Gastroesophageal sphincter (tissue), 3 donors: Measurements from ENCODE around the gene APOL1.

Experiments
- CTCF ChIP-seq, 4 experiments: fragments of 200-600 bp in 2 of 4; fragments of 450-650 bp in 2 of 4; sonication (generic) in 1 of 4; IDR thresholded peaks; one replicate each; pipeline ENCODE4 v1.5.1; 2017 to 2019; ENCODE audit warnings: antibody characterized with exemption in 4 of 4, mild to moderate bottlenecking in 2 of 4, moderate library complexity in 2 of 4
- EP300 ChIP-seq: sonication (generic); formaldehyde crosslinking; IDR thresholded peaks from one replicate; pipeline ENCODE4 v1.6.1; 2017; ENCODE audit warnings: antibody characterized with exemption, mild to moderate bottlenecking
- POLR2A ChIP-seq, 2 donors: fragments of 450-650 bp; IDR thresholded peaks; one replicate each; pipeline ENCODE4 v1.6.1; 2017; ENCODE audit warnings: antibody characterized with exemption in 2 of 2, mild to moderate bottlenecking in 2 of 2, moderate library complexity in 1 of 2
- POLR2AphosphoS5 ChIP-seq: sonication (generic); formaldehyde crosslinking; IDR thresholded peaks from one replicate; pipeline ENCODE4 v1.6.1; 2017; ENCODE audit warnings: antibody characterized with exemption

- no peak for TF ChIP-seq CTCF (IDR thresholded peaks at IDR 0.05)
- no peak for TF ChIP-seq POLR2A (IDR thresholded peaks at IDR 0.05)
- peak; percentile 45 for TF ChIP-seq POLR2AphosphoS5
- TF ChIP-seq EP300: no peak
Measured at GRCh38 chr22:36279219-36279666, 26.3 kb downstream of the APOL1 start.
